HEK293 (cell line): ENCODE results near the gene MPC2.

Source experiments
- CTCF ChIA-PET: fragments of 350-600 bp; formaldehyde crosslinking; extraction: SDS; loops from one replicate; lab custom pipeline; 2021; ENCODE audit warnings: antibody characterized with exemption; lab: Yijun Ruan, JAX
- POLR2A ChIA-PET: fragments of 300-600 bp; formaldehyde crosslinking; extraction: SDS; loops from one replicate; lab custom pipeline; 2020; ENCODE audit warnings: antibody characterized with exemption, inconsistent platforms; lab: Yijun Ruan, JAX
- H3K27ac ChIP-seq: fragments of 200-500 bp; sonication (Bioruptor generic); 2 replicates; pipeline ENCODE4 v1.5.1; 2014; ENCODE audit warnings: low read depth, low read length, control low read depth, inconsistent platforms; ENCODE audit errors: extremely low read depth
- H3K36me3 ChIP-seq, 2 experiments: fragments of 200-500 bp in 1 of 2; sonication (Bioruptor generic) in 1 of 2; 1 replicate in 1 of 2; 2 replicates in 1 of 2; pipeline ENCODE4 v1.5.1; 2014 to 2017; ENCODE audit warnings: inconsistent platforms in 2 of 2, low read length in 2 of 2; ENCODE audit not compliant: control insufficient read depth in 2 of 2, insufficient read depth in 1 of 2
- H3K4me1 ChIP-seq: fragments of 200-500 bp; sonication (Bioruptor generic); 2 replicates; pipeline ENCODE4 v1.5.1; 2014; ENCODE audit warnings: mild to moderate bottlenecking, low read length, inconsistent platforms; ENCODE audit not compliant: control insufficient read depth, insufficient read depth
- H3K4me3 ChIP-seq: 2 replicates; pipeline ENCODE4 v1.5.1; 2011; ENCODE audit warnings: low read depth, mild to moderate bottlenecking, control low read depth, low read length, moderate library complexity
- H3K9me3 ChIP-seq: fragments of 200-500 bp; sonication (Bioruptor generic); 2 replicates; pipeline ENCODE4 v1.5.1; 2014; ENCODE audit warnings: low read depth, low read length, inconsistent platforms; ENCODE audit not compliant: control insufficient read depth, insufficient read depth
- EGR2 ChIP-seq: fragments of 450-650 bp; formaldehyde crosslinking; IDR thresholded peaks from 2 replicates; pipeline ENCODE4 v1.5.1; 2016; ENCODE audit warnings: low read depth, missing biosample characterization, missing genetic modification characterization
- FEZF1 ChIP-seq: fragments of 450-650 bp; formaldehyde crosslinking; IDR thresholded peaks from 2 replicates; pipeline ENCODE4 v1.5.1; 2016; ENCODE audit warnings: missing biosample characterization, missing genetic modification characterization
- GFI1B ChIP-seq: fragments of 450-650 bp; formaldehyde crosslinking; IDR thresholded peaks from 2 replicates; pipeline ENCODE4 v1.5.1; 2016; ENCODE audit warnings: missing biosample characterization, missing genetic modification characterization
- GLIS2 ChIP-seq: fragments of 450-650 bp; formaldehyde crosslinking; IDR thresholded peaks from 2 replicates; pipeline ENCODE4 v1.5.1; 2016; ENCODE audit warnings: missing biosample characterization, missing genetic modification characterization
- KLF1 ChIP-seq: fragments of 450-650 bp; formaldehyde crosslinking; IDR thresholded peaks from 2 replicates; pipeline ENCODE4 v1.5.1; 2016; ENCODE audit warnings: missing biosample characterization, missing genetic modification characterization
- KLF9 ChIP-seq: fragments of 450-650 bp; formaldehyde crosslinking; IDR thresholded peaks from 2 replicates; pipeline ENCODE4 v1.5.1; 2016; ENCODE audit warnings: missing biosample characterization, missing genetic modification characterization, low read depth
- REPIN1 ChIP-seq: fragments of 450-650 bp; formaldehyde crosslinking; IDR thresholded peaks from 2 replicates; pipeline ENCODE4 v1.5.1; 2017; ENCODE audit warnings: missing biosample characterization, missing genetic modification characterization, low read depth
- ZBTB11 ChIP-seq: fragments of 450-650 bp; formaldehyde crosslinking; conservative IDR thresholded peaks from 2 replicates; pipeline ENCODE4 v1.5.1; 2016; ENCODE audit warnings: low read depth, missing biosample characterization, missing genetic modification characterization
- ZBTB26 ChIP-seq: fragments of 450-650 bp; formaldehyde crosslinking; optimal IDR thresholded peaks from 2 replicates; pipeline ENCODE3; 2016; ENCODE audit warnings: missing biosample characterization, mild to moderate bottlenecking, missing genetic modification characterization
- ZBTB7A ChIP-seq: fragments of 450-650 bp; formaldehyde crosslinking; IDR thresholded peaks from 2 replicates; pipeline ENCODE4 v1.5.1; 2016; ENCODE audit warnings: low read depth, missing biosample characterization, missing genetic modification characterization
- ZFHX2 ChIP-seq: fragments of 450-650 bp; formaldehyde crosslinking; conservative IDR thresholded peaks from 2 replicates; pipeline ENCODE4 v1.5.1; 2016; ENCODE audit warnings: missing biosample characterization, missing genetic modification characterization
- ZFP37 ChIP-seq: fragments of 450-650 bp; formaldehyde crosslinking; IDR thresholded peaks from 2 replicates; pipeline ENCODE4 v1.5.1; 2016; ENCODE audit warnings: missing biosample characterization, missing genetic modification characterization
- ZIC2 ChIP-seq: fragments of 450-650 bp; formaldehyde crosslinking; IDR thresholded peaks from 2 replicates; pipeline ENCODE4 v1.5.1; 2016; ENCODE audit warnings: missing biosample characterization, missing genetic modification characterization
- ZNF121 ChIP-seq: fragments of 450-650 bp; formaldehyde crosslinking; IDR thresholded peaks from 2 replicates; pipeline ENCODE4 v1.5.1; 2016; ENCODE audit warnings: missing biosample characterization, missing genetic modification characterization
- ZNF280D ChIP-seq: fragments of 450-650 bp; formaldehyde crosslinking; IDR thresholded peaks from 2 replicates; pipeline ENCODE4 v1.5.1; 2016; ENCODE audit warnings: missing biosample characterization, missing genetic modification characterization
- ZNF292 ChIP-seq: fragments of 450-650 bp; formaldehyde crosslinking; IDR thresholded peaks from 2 replicates; pipeline ENCODE4 v1.5.1; 2016; ENCODE audit warnings: low read depth, missing biosample characterization, missing genetic modification characterization, borderline replicate concordance
- ZNF341 ChIP-seq: fragments of 450-650 bp; formaldehyde crosslinking; IDR thresholded peaks from 2 replicates; pipeline ENCODE4; 2016; ENCODE audit warnings: low read depth, missing biosample characterization, missing genetic modification characterization
- ZNF394 ChIP-seq: fragments of 450-650 bp; formaldehyde crosslinking; IDR thresholded peaks from 2 replicates; pipeline ENCODE4 v1.5.1; 2016; ENCODE audit warnings: missing biosample characterization, missing genetic modification characterization, mild to moderate bottlenecking, moderate library complexity, borderline replicate concordance
- ZNF473 ChIP-seq: fragments of 450-650 bp; formaldehyde crosslinking; IDR thresholded peaks from 2 replicates; pipeline ENCODE4 v1.5.1; 2017; ENCODE audit warnings: missing biosample characterization, missing genetic modification characterization
- ZNF501 ChIP-seq: fragments of 450-650 bp; formaldehyde crosslinking; IDR thresholded peaks from 2 replicates; pipeline ENCODE4 v1.5.1; 2016; ENCODE audit warnings: missing biosample characterization, missing genetic modification characterization
- ZNF558 ChIP-seq: fragments of 450-650 bp; formaldehyde crosslinking; IDR thresholded peaks from 2 replicates; pipeline ENCODE4 v1.5.1; 2016; ENCODE audit warnings: missing biosample characterization, missing genetic modification characterization
- ZNF571 ChIP-seq: fragments of 450-650 bp; formaldehyde crosslinking; IDR thresholded peaks from 2 replicates; pipeline ENCODE4 v1.5.0; 2017; ENCODE audit warnings: missing biosample characterization, missing genetic modification characterization
- ZNF621 ChIP-seq: fragments of 450-650 bp; formaldehyde crosslinking; IDR thresholded peaks from 2 replicates; pipeline ENCODE4 v1.5.1; 2017; ENCODE audit warnings: missing biosample characterization, missing genetic modification characterization
- ZNF660 ChIP-seq: fragments of 450-650 bp; IDR thresholded peaks from 2 replicates; pipeline ENCODE4 v1.5.1; 2018; ENCODE audit warnings: missing biosample characterization, mild to moderate bottlenecking, missing genetic modification characterization
- ZSCAN16 ChIP-seq: fragments of 450-650 bp; formaldehyde crosslinking; IDR thresholded peaks from 2 replicates; pipeline ENCODE4 v1.5.1; 2016; ENCODE audit warnings: missing biosample characterization, missing genetic modification characterization
- ZSCAN30 ChIP-seq: fragments of 450-650 bp; IDR thresholded peaks from 2 replicates; pipeline ENCODE4 v1.5.1; 2018; ENCODE audit warnings: missing biosample characterization, mild to moderate bottlenecking, missing genetic modification characterization, moderate library complexity
- ZSCAN4 ChIP-seq: fragments of 450-650 bp; formaldehyde crosslinking; IDR thresholded peaks from 2 replicates; pipeline ENCODE4 v1.5.1; 2017; ENCODE audit warnings: missing biosample characterization, missing genetic modification characterization
- ZXDB ChIP-seq: fragments of 450-650 bp; formaldehyde crosslinking; IDR thresholded peaks from 2 replicates; pipeline ENCODE4 v1.5.1; 2016; ENCODE audit warnings: missing biosample characterization, missing genetic modification characterization

The MPC2 gene

GRCh38 chr1:167936930-167937708 is at the start of gene MPC2:
TSS of gene MPC2 (minus strand) at chr1:167937072. CDS start at chr1:167935841, 1,231 bp downstream.
- CTCF ChIA-PET = interaction anchor here (0.6 to 2.3 kb wide), 4 partner anchors 13 to 145 kb away, joined by 3 to 10 read pairs (median 4); no protein-coding TSS in a partner anchor
- Histone ChIP-seq H3K27ac (peak within 1 kb of the TSS; percentile 88), H3K9me3 (no peaks in the 10 kb centered on the region), H3K36me3 (no peaks in the 10 kb centered on the region), H3K4me3 (peak within 1 kb of the TSS; percentile 92), H3K4me1 (no peaks in the 10 kb centered on the region; the same call in 1 of the 2 replicates)
- POLR2A ChIA-PET = interaction anchor here (0.6 to 3.4 kb wide), 8 partner anchors 10 to 481 kb away, joined by 3 to 37 read pairs (median 8); partner anchors contain the start of gene ADCY10
- TF ChIP-seq ZNF558 = peak; percentile 16; the same call in 1 of the 2 replicates
- peak; percentile 96 for TF ChIP-seq GLIS2 (tag by site-specific recombination)
- no peak for TF ChIP-seq ZNF660 (tag by site-specific recombination)
- TF ChIP-seq ZXDB (tag by site-specific recombination) = peak; percentile 93
- TF ChIP-seq ZNF341 (tag by site-specific recombination) = peak; percentile 38
- TF ChIP-seq REPIN1 (tag by site-specific recombination) = no peak; the same call in 1 of the 2 replicates
- TF ChIP-seq ZIC2 (tag by site-specific recombination) = peak; percentile 9; the same call in 1 of the 2 replicates
- TF ChIP-seq ZBTB26 (tag by site-specific recombination) = peak; percentile 18
- peak; percentile 51; the same call in 1 of the 2 replicates for TF ChIP-seq ZSCAN16
- TF ChIP-seq EGR2 = peak; percentile 61
- TF ChIP-seq KLF1 (tag by site-specific recombination) = peak; percentile 69
- no peak for TF ChIP-seq ZFP37
- no peak for TF ChIP-seq ZNF621 (tag by site-specific recombination)
- TF ChIP-seq ZNF121 (tag by site-specific recombination) = no peak
- no peak for TF ChIP-seq ZNF571 (tag by site-specific recombination)
- peak; percentile 26; the same call in 1 of the 2 replicates for TF ChIP-seq ZBTB7A (tag by site-specific recombination)
- 0 out of 2 replicates have a peak, but pooled peaks have one; percentile 16 for TF ChIP-seq GFI1B (tag by site-specific recombination)
- TF ChIP-seq ZNF501 (tag by site-specific recombination) = peak; percentile 15; the same call in 1 of the 2 replicates
- no peak; the same call in none of the 2 replicates for TF ChIP-seq KLF9 (tag by site-specific recombination)
- 0 out of 2 replicates have a peak, but pooled peaks have one; percentile 9 for TF ChIP-seq ZBTB11 (tag by site-specific recombination)
- TF ChIP-seq ZNF292 (tag by site-specific recombination) = no peak
- TF ChIP-seq ZFHX2 (tag by site-specific recombination) = peak; percentile 12; the same call in 1 of the 2 replicates
- peak; percentile 80 for TF ChIP-seq FEZF1 (tag by site-specific recombination)
- TF ChIP-seq ZSCAN30 (tag by site-specific recombination) = peak; percentile 10; the same call in 1 of the 2 replicates
- peak; percentile 44; the same call in 1 of the 2 replicates for TF ChIP-seq ZNF394 (tag by site-specific recombination)
- no peak for TF ChIP-seq ZNF473 (tag by site-specific recombination)
- no peak for TF ChIP-seq ZNF280D (tag by site-specific recombination)
- TF ChIP-seq ZSCAN4 = peak; percentile 5; the same call in 1 of the 2 replicates
